IPS-NIHi7 (cell line): ENCODE results near the gene ROR2.

Experiments used
- DNase-seq: peaks from one replicate; pipeline ENCODE4 v3.0.0; 2012; ENCODE audit warnings: mixed read lengths; ENCODE audit errors: extremely low spot score

ROR2 gene

DNA sequence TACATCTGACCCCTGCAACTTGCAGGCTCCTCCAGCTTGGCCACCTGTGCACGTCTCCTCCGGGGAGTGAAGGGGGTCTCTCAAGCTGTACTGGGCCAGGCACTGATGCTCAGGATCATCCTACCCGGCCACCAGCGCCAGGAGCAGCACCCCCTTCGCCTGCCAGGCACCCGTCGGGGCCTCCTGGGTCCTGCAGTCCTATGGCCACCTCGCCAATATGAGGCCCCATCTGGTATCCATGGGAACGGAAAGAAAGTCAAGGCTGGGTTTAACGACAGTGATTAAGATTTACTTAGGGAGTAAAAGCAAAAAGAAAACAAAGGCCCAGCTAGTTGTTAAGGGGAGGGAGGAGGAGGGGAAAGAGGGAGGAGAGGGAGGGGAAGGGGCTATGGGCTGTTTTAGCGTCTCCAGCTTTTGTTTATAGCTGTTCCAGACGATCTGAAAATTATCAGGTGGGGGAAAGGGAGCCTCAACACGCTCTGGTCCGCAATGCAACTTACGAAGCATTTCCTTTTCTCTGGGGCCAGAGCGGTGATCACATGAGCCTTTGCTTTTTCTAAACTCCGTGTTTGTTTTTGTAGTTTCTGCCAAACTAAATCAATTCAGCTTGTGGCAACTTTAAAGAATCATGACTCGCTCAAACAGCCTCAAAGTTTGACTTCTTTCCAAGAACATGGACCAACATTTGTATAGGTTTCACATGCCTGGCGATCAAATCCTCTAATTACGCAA, 132.4 kb downstream of the ROR2 start:
- no peak for DNase-seq

DNA sequence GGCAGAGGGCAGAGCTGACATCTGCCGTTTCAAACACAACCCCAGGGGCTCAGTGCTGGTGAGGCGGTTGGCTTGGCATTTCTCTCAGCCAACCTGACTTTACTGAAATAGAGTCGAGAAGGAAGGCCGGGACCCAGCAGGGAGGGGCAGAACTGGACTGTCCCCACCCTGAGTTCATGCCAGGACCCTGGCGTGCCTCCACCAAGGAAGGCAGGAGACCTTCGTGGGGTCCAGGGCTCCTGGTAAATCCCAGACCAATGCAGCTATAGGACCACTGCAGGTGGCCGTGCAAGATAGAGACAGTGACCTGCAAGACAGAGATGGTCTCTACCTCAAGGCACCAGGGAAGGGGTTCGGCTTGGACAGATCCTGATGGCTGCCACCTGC, 132.9 kb downstream of the ROR2 start:
- DNase-seq = no peak

DNA sequence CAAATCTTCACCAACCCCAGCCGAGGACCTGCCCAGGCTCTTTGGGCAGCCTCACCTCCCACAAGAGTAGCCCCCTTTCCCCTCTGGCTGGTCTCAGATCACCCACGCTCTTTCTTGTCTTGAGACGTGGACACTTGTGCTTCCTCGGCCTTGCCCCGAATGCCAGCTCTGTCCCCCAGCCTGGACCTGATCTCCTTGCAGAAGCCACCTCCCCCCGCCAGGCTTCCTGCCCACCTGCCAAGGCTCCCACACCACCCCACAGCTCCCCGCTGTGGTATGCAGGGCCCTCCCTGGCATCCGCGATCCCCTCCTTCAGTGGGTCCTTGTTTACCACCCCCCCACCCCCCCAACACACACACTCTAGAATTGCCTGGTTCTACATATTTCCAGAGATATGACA, 133.7 kb downstream of the ROR2 start:
- no peak for DNase-seq

DNA sequence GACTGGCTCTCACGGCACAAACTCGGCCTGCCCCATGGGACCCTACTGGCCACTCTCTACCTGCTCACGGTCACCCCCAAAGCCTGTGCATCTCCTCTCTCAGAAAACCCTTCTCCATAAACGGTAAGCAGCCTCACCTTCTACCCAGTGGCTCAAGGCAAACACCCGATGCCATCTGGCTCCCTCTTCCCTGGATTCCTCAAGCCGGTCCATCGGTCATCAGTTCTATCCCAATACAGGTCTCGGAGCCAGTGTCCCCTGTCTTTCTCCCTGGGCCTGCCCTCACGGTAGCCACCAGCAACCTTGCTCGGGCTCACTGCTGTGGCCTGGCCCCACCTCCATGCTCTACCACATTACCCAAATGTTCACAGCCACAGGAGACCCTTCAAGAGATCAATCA, 134.1 kb downstream of the ROR2 start:
- no peak for DNase-seq

DNA sequence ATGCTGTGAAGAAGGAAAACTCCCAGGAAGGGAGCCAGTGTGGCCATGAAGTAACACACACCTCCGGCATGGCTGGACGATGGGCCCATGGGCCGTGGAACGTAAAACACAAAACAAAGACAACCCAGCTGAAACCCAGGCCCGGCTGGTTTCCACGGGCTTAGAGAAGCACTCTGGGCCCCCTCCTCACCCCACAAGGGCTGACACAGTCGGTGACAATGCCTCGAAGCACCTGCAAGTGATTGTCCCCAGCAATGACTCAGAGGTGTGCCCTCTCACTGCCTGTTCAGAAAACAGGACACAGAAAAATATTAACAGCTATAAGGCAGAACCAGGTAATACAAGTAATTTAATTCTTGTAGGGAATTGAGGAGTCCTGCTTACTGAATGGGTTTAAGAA, 135.3 kb downstream of the ROR2 start:
- no peak for DNase-seq

DNA sequence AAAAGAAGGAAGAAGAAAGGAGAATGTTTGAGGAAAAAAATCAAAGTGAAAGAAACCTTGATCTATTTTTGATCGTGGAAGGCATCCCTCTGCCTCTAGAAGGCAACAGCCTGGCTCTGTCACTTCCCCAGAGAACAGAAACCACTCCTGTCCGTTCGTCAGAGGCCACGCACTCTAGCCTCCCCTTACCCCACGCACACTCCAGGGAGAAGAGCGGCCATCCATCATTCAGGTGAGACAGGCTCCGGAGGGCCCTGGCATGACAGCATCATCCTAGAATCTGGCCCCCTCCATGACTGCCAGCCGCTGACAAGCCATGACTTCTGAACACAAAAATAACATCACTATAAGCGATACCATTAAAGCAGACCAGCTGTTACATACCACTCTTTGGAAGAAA, 135.8 kb downstream of the ROR2 start:
- DNase-seq = no peak

DNA sequence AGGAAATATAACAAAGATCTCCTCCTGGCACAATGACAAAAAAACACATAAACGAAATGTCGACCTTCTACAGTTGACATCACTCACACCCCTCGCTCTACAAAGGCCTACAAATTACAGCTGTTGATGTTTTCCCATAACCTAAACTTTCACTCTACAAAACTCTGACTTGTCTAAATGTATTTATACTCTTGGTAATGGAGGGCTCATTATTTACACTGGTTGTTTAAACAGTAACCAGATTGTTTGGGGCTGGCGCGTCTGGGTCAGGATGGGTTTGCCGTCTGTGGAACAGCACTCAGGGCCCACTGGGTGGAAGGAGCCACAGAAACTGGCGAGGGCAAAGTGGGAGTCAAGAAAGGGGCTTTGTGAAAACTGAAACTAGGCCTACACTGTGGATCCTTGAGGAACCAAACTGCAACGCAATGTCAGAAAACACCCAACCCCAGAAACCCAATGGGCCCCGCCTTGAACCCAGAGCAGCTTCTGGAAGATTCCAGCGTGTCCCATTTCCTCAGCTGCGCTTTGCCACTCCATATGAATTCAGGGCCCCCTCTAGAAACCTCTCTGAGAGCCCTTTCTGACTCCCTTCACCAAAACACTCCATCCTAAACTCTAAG, 136.7 kb downstream of the ROR2 start:
- no peak for DNase-seq

DNA sequence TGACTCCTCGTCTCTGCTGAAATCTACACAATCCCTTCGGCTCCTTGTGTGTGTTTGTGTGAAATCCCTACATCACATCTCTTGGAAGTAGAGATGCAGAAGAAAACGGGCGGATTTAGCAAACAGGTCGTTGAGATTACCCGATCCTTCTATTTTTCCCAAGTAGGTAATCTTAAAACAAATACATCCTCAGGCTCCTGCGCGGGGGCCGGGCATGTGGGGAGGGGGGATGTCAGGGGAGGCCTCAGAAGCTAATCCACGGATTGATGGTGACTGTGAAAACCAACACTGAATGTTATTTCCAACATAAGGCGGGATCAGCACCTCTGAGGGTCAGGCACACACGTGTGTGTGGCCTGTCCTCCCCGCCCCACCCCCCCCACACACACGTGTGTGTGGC, 137.8 kb downstream of the ROR2 start:
- no peak for DNase-seq

DNA sequence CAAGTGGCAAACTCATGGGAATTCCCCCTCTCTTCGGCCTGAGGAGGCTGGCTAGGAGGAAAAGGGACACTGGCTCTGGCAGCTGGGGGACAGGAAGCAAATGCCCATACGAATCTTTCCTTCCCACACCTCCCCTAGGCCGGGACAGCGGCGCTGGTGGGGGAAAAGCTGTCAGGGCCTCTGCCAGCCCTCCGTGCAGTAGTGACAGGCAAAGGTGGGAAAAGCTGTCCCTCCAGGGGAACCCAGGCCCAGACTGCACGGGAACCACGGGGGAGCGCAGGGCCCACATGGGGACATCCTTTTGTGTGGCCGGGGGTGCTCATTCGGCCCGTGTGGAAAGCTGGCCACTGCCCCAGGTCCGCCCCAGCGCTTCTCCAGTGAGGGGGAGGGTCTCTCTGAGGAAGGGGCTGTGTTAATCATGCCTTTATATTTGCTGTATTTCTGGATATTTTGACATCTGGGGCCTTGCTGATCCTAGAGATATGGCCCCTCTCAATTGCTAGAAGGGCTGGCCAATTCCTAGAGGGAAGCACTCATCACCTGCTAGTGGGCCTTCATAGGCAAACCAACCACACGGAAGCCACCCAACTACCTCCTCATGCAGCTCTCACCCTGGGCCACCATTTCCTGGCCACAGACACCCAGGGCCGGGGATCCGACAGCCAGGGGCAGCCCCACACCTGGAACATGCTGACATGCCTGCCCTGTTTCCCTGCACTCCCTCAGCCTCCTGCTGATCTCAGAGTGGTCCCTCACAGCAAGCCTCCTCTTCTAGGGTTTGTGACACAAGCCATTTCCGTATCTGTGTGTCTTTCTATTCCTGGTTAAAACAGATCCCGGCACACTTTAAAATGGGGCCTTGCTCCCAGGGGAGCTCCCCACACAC, 138.8 kb downstream of the ROR2 start:
- DNase-seq = peak; percentile 9

DNA sequence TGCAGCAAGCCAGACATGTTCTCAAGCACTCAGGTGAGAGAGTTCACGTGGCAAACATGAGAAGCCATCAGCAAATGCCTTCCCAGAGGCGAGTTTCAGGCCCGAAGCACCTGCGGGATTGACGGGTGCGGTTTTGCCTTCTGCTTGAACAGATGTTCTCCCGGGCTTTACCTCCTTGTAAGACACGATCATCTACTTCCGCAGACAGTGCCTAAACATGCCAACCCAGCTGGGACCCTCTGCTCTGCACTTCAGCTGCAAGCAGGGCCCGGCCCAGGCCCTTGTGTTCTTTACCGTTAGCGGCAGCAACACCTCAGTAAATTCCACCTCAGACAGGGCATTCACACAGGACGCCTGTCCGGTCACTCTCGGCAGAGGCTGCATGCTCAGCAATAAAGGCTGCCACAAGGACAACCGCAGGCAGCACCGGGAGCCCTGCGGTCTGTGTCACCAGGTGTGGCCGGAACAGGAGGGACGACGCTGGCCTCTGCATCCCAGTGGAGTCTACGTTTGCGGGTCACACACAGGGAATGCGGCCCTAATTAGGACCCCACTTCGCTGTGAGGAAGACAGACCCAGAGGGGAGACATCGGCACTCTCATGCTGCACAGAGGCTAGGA, 139.6 kb downstream of the ROR2 start:
- no peak for DNase-seq

DNA sequence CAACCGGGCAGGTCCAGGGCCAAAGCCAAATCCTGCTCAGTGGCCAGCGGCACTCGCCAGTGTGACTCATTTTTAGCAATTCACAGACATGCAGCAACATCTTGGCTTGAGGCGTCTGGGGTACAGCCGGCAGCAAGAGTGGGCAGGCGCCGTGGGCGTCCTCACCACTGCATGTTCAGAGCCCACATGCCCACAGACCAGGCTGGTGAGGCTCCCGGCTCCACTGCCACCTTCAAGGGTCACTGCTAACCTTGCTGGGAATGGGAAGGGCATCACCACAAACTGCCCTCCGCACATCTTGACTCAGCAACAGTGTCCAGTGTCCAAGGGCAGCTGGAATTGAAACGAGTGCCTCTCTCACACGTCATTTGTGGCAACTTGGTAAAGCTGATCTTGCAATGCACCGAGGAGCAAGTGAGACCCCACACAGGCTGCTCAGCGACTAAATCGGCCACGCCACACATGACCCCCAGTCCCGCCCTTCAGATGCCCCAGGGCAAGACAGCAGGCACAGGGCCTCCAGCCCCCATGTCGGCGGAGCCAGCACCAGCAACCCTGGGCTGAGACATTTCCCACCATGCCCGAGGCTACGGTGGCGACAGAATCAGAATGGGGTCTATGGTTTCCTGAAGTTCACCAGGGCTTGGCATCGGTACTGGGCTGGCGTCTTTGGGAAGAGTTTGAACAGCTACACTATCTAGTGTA, 140.3 kb downstream of the ROR2 start:
- DNase-seq = no peak

DNA sequence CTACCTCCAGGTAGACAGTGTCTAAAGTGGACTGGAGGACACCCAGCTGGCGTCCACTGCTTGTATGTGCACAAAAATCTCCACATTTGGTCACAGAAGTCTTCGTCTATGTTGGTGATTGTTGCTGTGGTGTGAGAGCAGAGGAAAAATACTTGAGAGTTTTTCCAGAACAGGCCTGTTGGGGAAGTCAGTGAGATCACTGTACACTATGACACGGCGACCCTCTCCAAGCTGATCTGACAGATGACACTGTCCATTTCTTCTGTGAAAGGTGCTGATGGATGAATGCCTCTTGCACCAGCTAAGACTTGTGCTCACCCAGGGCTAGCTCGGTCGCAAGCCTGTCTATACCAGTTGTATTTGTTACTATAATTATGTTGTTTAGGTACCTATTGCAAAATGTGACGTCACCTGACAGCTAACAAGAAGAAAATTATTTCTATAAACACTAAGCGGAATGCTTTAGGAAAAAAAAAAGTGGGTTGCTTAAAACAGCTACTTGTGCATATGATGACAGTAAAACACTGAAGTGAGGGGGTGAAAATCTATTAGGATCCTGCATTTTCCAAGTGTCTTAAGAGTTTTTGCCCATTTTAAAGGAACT, 142.3 kb downstream of the ROR2 start:
- no peak for DNase-seq

DNA sequence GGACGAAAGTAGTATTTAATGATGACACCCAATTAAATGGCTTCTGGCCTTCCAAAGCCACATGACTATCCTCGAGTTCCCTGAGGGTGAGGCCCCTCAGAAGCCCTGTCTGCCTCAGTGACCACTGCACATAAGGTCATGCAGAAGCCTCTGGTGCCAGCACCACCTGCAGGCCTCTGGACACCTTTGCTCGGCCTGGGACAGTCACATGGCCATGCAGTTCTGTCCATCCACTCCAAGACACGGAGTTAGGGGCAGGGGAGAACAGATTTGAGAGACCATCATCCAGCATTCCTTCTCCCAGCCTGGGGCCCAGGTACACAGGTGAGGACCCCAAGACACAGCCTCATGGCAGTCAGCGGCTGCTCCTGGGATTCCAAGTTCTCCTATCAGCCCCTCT, 145.0 kb downstream of the ROR2 start:
- DNase-seq = no peak

DNA sequence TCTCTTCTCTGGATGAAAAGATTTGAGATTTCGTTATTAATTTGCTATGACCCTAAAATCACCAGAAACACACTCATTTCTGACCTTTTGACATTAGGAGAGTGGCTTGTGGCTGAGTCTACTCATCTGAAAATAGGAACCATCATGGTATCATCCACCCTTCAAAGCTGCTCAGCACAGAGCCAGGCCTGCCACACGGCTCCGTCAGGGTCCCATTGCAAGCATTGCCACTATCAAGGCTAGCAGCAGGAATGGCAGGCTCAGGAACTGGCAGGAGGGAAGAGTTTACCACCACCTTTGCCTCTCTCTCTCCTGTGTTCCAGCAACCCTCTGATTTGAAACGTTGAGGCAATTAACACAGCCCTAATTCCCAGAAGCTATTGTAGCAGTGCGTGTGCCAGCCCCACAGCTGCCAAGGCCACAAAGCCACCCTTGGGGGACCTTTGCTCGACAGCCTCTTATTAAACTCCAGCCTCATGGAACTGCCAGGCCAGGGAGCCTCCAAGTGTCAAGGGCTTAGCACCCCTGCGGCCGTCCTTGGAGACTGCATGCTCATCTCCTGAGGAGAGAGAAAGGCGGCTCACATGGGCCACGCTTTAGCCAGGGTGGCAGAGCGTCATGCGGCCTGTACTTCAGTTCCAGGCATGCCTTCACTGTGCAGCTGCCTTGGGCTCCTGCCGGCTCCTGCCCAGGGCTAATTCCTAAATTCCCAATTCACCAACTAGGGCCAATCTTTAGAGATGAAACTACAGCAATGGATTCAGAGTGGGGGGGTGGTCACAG, 145.9 kb downstream of the ROR2 start:
- DNase-seq = no peak

DNA sequence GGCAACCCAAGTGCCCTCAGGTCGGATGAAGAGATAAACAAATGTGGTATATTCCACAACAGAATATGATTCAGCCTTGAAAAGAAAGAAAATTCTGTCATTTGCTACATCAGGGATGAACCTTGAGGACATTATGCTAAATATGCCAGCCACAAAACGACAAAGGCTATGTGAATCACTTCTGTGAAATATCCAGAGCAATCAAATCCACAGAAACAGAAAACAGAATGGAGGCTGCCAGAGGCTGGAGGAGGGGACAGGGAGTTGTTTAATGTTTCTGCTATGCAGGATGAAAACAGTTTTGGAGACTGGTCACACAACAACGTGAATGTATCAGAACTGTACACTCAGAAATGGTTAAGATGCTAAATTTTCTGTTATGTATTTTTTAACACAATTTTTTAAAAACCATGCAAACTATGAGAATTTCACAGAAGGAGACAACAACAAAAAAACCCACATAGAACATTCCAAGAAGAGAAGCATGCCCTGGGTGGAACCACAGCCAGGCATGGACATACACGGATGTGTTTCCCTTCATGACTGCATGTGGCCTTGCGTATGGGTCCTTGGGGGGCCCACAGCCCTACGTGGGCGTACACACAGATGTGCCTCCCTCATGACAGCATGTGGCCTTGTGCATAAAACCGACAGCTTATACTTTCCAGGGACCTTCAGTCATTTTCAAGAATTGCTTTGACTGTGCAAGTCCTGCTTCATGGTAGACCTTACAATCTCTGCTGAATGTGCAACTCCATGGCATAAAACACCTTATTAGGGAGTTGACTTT, 146.7 kb downstream of the ROR2 start:
- DNase-seq = no peak

DNA sequence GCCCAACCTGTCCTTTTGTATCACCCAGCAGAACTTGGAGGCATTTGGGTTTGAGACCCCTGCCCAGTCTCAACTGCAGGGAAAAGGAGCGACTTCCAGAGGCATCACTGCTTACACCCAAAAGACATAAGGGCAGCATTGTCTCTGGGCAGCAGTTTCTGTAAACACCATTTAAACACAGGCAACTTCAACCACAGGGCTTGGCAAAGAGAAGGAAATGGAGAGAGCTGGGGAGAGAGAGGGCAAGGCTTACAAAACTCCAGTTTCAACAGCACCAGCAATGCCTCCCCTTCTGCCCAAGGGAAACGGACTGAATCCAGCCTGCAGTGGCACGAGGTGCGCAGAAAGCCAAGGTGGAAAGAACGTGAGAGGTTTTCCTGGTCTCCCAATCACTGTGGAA, 147.6 kb downstream of the ROR2 start:
- no peak for DNase-seq

DNA sequence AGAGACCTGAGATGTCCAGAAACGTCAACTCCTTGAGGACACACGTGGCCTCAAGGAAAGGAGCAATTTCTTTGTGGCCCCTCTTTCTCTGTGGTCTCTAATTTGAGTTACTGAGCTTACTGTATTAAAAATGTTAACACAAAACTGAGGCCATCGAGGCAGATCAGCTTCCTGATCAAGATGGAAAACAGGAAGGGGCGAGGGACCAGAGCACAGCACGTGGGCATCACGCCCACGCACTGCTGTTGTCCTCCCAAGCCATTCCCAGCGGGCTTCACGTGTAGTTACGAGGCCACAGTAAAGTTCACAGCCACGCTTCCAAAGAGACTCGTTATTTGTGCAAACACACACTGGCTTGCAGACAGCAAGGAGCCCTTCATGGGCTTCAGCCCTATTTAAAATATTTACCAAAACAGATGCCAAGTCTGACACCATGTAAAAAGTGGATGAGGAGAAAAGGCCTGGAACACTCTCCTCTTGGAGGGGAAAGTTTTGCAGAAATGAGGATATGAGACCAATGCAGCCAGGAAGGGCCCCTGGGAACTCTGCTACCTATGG, 149.5 kb downstream of the ROR2 start:
- DNase-seq = no peak

DNA sequence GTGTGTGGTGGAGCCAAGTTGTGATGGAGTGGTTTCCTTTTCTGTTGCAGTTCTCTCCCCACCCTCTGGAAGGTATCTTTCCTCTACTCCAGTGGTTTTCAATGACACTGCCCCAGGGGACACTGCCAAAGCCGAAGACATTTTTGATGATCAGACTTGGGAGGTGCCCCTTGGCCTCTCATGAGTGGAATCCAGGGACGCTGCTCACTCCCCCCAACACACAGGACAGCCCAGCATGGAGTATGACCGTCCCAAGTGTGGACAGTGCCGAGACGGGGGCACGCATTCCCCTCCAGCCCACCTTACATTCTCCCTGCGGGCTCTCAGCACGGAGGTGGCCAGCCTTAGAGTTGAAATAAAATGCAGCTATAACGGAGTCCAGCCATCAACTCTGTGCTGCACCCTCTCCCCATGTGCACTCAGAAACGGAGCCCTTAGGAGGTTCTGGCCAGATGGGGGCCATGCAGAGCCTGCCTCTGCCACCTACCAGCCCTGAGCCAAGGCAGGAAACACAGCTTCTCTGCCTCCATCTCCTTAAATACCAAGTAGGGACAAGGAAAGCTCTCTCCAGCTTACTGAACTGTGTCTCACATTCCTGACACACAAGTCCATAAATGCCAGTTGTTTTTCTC, 150.8 kb downstream of the ROR2 start:
- DNase-seq = no peak
